GM12873 (cell line): ENCODE data around the gene MBD5.

Experiments used
- TF ChIP-seq, protein P1 (sequence below): IDR thresholded peaks from 2 replicates; pipeline ENCODE4 v1.5.1; 2012; ENCODE audit warnings: low read depth, mild to moderate bottlenecking, moderate library complexity, low read length, control low read depth; ENCODE audit not compliant: insufficient read depth; ENCODE audit errors: missing control alignments

The MBD5 gene

GRCh38 chr2:148263890-148264289 lies 243.0 kb downstream of the MBD5 start:
- TF ChIP-seq, protein P1, sequence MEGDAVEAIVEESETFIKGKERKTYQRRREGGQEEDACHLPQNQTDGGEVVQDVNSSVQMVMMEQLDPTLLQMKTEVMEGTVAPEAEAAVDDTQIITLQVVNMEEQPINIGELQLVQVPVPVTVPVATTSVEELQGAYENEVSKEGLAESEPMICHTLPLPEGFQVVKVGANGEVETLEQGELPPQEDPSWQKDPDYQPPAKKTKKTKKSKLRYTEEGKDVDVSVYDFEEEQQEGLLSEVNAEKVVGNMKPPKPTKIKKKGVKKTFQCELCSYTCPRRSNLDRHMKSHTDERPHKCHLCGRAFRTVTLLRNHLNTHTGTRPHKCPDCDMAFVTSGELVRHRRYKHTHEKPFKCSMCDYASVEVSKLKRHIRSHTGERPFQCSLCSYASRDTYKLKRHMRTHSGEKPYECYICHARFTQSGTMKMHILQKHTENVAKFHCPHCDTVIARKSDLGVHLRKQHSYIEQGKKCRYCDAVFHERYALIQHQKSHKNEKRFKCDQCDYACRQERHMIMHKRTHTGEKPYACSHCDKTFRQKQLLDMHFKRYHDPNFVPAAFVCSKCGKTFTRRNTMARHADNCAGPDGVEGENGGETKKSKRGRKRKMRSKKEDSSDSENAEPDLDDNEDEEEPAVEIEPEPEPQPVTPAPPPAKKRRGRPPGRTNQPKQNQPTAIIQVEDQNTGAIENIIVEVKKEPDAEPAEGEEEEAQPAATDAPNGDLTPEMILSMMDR = no peak

DNA sequence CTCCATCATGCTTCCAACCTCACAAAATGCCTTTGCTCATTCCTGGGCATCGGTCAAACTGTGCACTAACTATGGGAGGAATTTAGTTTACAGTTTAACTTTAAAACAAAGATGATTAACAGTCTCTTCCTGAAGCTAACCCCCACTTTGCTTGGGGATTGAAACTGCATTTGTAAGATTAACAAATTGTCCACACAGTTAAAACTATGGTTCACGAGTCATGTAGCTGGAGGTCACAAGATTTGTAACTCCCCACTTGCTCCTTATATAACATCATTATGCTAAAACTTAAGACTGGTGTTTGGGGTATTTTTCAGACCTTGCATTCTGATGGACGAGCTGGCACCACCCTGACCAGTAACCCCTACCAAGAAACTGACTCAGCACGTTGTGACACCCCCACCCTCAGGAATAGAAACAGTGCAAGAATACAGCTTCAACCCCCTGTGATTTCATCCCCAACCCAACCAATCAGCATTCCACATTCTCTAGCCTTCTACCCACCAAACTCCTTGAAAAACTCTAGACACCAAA lies 252.3 kb downstream of the MBD5 start:
- TF ChIP-seq, protein P1 = no peak

DNA sequence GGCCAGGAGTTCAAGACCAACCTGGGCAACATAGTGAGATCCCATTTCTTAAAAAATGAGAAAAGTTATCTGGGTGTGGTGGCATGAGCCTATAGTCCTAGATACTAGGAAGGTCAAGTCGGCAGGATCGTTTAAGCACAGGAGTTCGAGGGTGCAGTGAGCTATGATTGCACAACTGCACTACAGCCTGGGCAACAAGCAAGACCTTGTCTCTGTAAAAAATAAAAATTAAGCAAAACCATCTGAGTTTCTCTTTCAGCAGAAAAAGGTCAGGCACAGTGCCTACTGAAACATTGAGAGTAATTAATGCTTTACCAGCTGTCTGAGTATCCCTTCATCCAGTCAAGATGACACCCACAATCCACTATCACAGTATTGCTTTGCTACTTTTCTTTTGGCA lies 258.3 kb downstream of the MBD5 start:
- TF ChIP-seq, protein P1 = no peak

GRCh38 chr2:148282201-148282600 lies 261.3 kb downstream of the MBD5 start:
- TF ChIP-seq, protein P1 = no peak

GRCh38 chr2:148292431-148292830 lies 271.5 kb downstream of the MBD5 start:
- TF ChIP-seq, protein P1 = no peak

DNA sequence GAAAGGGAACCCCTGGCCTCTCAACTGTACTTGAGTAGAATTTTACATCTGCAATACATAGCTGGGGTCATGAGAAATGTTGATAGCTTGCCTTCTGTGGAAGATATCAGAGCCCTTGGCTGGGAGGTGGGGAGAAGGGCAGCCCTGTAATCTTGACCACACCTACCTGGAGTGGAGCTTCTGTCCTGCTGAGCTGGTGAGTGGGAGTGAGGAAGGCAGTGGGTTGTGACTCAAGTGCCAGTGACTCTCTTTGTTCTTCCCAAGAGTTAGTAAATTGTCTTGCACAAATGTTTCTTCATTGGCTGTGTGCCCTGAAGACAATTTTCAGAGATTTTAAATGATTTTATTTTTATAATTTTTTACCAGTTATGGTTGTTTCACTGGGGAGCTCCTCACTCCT lies 277.3 kb downstream of the MBD5 start:
- TF ChIP-seq, protein P1 = no peak

- TF ChIP-seq, protein P1 = no peak
Measured at GRCh38 chr2:148299616-148300015, 278.7 kb downstream of the MBD5 start.
